HG02571 (cell line): ENCODE results near the gene GMPPB.

Source experiments
- ATAC-seq: cut with Tn5 transposase; IDR thresholded peaks from one replicate; pipeline ENCODE4 v1.9.1; 2021; ENCODE audit warnings: mild to moderate bottlenecking, moderate library complexity; ENCODE audit not compliant: unreplicated experiment

Gene GMPPB

GRCh38 chr3:49673121-49673714 lies 50.5 kb downstream of the GMPPB start:
- ATAC-seq: no peak

- no peak for ATAC-seq
These were observed 52.2 kb downstream of the GMPPB start for GRCh38 chr3:49671291-49672288.

GRCh38 chr3:49670940-49671290 lies 52.8 kb downstream of the GMPPB start:
- ATAC-seq: no peak
